Measurements from ENCODE around the gene GAS2.

DNA sequence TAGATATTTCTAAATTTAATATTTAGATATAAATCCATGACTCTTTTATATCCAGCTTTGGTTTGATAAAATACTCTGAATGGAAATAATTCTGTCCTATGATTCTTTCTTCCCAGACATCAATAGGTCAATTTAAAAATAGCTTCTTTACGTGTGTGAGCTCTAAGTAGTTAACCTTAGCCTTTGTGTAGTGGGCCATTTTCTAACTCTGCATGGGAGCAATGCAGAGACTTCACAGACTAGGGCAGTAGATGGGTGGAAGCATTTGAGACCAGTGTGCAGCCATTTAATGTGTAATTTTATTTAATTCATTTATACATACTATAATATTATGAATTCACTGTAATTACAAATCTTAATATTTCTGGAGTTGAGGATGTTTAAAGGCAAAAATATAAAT, 23.8 kb downstream of the GAS2 start:
- TF ChIP-seq CTCF (IDR thresholded peaks at IDR 0.05) (no peak), POLR2A (IDR thresholded peaks at IDR 0.05) (no peak)
